ENCODE results near the gene PYDC2.
"Not testable (repeated sequence)": the region's sequence is repeated elsewhere in the genome, so short reads cannot be mapped to it uniquely, and the experiment has no call there.

The PYDC2 gene

GRCh38 chr3:191470545-191470944, 9.6 kb downstream of the PYDC2 start:
- no peak for DNase-seq

- no peak for DNase-seq
Observed at GRCh38 chr3:191473661-191474198, 12.8 kb downstream of the PYDC2 start.

- DNase-seq: no peak
Observed at GRCh38 chr3:191476066-191476772, 15.3 kb downstream of the PYDC2 start.

- DNase-seq: not testable (repeated sequence)
Observed at GRCh38 chr3:191483994-191484393, 23.0 kb downstream of the PYDC2 start.

- DNase-seq: no peak
Observed at GRCh38 chr3:191484461-191484860, 23.5 kb downstream of the PYDC2 start.

GRCh38 chr3:191492601-191493000, 31.6 kb downstream of the PYDC2 start:
- DNase-seq: no peak

- DNase-seq: no peak
Observed at GRCh38 chr3:191493336-191493735, 32.4 kb downstream of the PYDC2 start.

GRCh38 chr3:191499307-191500080, 38.5 kb downstream of the PYDC2 start:
- no peak for DNase-seq

GRCh38 chr3:191500892-191501291, 39.9 kb downstream of the PYDC2 start:
- DNase-seq: no peak

- no peak for DNase-seq
Observed at GRCh38 chr3:191502583-191502982, 41.6 kb downstream of the PYDC2 start.

GRCh38 chr3:191509078-191509477, 48.1 kb downstream of the PYDC2 start:
- DNase-seq: no peak

Measured in CD4-positive, alpha-beta T cell treated with Interleukin-4 for 4 hours (primary cell).